Neural cell (in vitro differentiated cells): ENCODE results near the gene UNCX. TPM values are rescaled to one million over a fixed set of nuclear protein-coding genes. Genes with fewer than 3 reads are reported as not detected.

Source experiments
- H2AFZ ChIP-seq: fragments of 200-600, 300-800 bp; sonication (generic), shearing (Covaris generic); 2 replicates; pipeline ENCODE4 v1.6.0; 2014; ENCODE audit warnings: low read depth, mild to moderate bottlenecking, antibody characterized with exemption, low read length, moderate library complexity
- H3F3A ChIP-seq: fragments of 200-600 bp; shearing (Covaris generic); 2 replicates; pipeline ENCODE4 v1.6.1; 2016; ENCODE audit warnings: mild to moderate bottlenecking, moderate library complexity, mixed read lengths, antibody characterized with exemption, low read length; ENCODE audit not compliant: insufficient read depth, poor library complexity, severe bottlenecking
- H3K27ac ChIP-seq: fragments of 200-600, 300-800 bp; sonication (generic), shearing (Covaris generic); 2 replicates; pipeline ENCODE4 v1.5.1; 2014; ENCODE audit warnings: mild to moderate bottlenecking, low read length, moderate library complexity
- H3K27me3 ChIP-seq: fragments of 300-800, 200-600 bp; sonication (generic), shearing (Covaris generic); 2 replicates; pipeline ENCODE4 v1.6.0; 2014; ENCODE audit warnings: mild to moderate bottlenecking, low read depth, low read length, moderate library complexity; ENCODE audit not compliant: insufficient read depth
- H3K36me3 ChIP-seq: fragments of 300-800, 200-600 bp; sonication (generic), shearing (Covaris generic); 2 replicates; pipeline ENCODE4 v1.5.1; 2014; ENCODE audit warnings: mild to moderate bottlenecking, antibody characterized with exemption, low read length, moderate library complexity; ENCODE audit not compliant: insufficient read depth
- H3K4me2 ChIP-seq: fragments of 300-800, 200-600 bp; sonication (generic), shearing (Covaris generic); 2 replicates; pipeline ENCODE4 v1.6.0; 2014; ENCODE audit warnings: mild to moderate bottlenecking, low read length
- H3K4me3 ChIP-seq: fragments of 300-800, 200-600 bp; sonication (generic), shearing (Covaris generic); 2 replicates; pipeline ENCODE4 v1.5.1; 2014; ENCODE audit warnings: mild to moderate bottlenecking, low read length, moderate library complexity
- H3K79me2 ChIP-seq: fragments of 200-600 bp; shearing (Covaris generic); replicated peaks from 2 replicates; pipeline ENCODE4 v1.6.0; 2014; ENCODE audit warnings: mild to moderate bottlenecking, low read length, moderate library complexity; ENCODE audit not compliant: insufficient read depth
- H3K9ac ChIP-seq: fragments of 300-800, 200-600 bp; sonication (generic), shearing (Covaris generic); 2 replicates; pipeline ENCODE4 v1.6.1; 2016; ENCODE audit warnings: mild to moderate bottlenecking, low read length, mixed read lengths
- H3K9me2 ChIP-seq: fragments of 200-600 bp; shearing (Covaris generic); 2 replicates; pipeline ENCODE4 v1.6.1; 2016; ENCODE audit warnings: mild to moderate bottlenecking, low read length, mixed read lengths; ENCODE audit not compliant: insufficient read depth
- H3K9me3 ChIP-seq: fragments of 200-600, 300-800 bp; sonication (generic), shearing (Covaris generic); 2 replicates; pipeline ENCODE4 v1.6.1; 2016; ENCODE audit warnings: mild to moderate bottlenecking, mixed run types, low read length, moderate library complexity, mixed read lengths
- H4K20me1 ChIP-seq: fragments of 200-600 bp; shearing (Covaris generic); 2 replicates; pipeline ENCODE4 v1.6.1; 2016; ENCODE audit warnings: mild to moderate bottlenecking, mixed run types; ENCODE audit not compliant: insufficient read depth
- EP300 ChIP-seq: fragments of 450-650 bp; conservative IDR thresholded peaks from 2 replicates; pipeline ENCODE4 v1.6.1; 2014; ENCODE audit warnings: antibody characterized with exemption, mild to moderate bottlenecking, moderate library complexity; ENCODE audit not compliant: poor library complexity, severe bottlenecking
- EZH2 ChIP-seq: fragments of 200-600, 300-800 bp; shearing (Covaris generic), sonication (generic); IDR thresholded peaks from 2 replicates; pipeline ENCODE4 v1.6.1; 2014; ENCODE audit warnings: antibody characterized with exemption, low read length, borderline replicate concordance, mild to moderate bottlenecking; ENCODE audit not compliant: insufficient read depth, poor library complexity, severe bottlenecking
- MXI1 ChIP-seq: fragments of 450-650 bp; conservative IDR thresholded peaks from 2 replicates; pipeline ENCODE4 v1.6.1; 2014; ENCODE audit warnings: antibody characterized with exemption, mild to moderate bottlenecking; ENCODE audit not compliant: poor library complexity, severe bottlenecking
- POLR2AphosphoS5 ChIP-seq: IDR thresholded peaks from 2 replicates; pipeline ENCODE4 v1.6.1; 2012
- RAD21 ChIP-seq: fragments of 450-650 bp; conservative IDR thresholded peaks from 2 replicates; pipeline ENCODE4 v1.6.1; 2014; ENCODE audit warnings: antibody characterized with exemption, mild to moderate bottlenecking, moderate library complexity
- SMC3 ChIP-seq: fragments of 450-650 bp; conservative IDR thresholded peaks from 2 replicates; pipeline ENCODE4 v1.6.1; 2014; ENCODE audit warnings: antibody characterized with exemption, mild to moderate bottlenecking, moderate library complexity; ENCODE audit not compliant: poor library complexity
- TAF1 ChIP-seq: IDR thresholded peaks from 2 replicates; pipeline ENCODE4 v1.6.1; 2012; ENCODE audit warnings: low read depth
- polyA plus RNA-seq: library from polyadenylated mRNA; depleted of rRNA; stranded (reverse); fragments of >200 nt; gene quantifications from 2 replicates; pipeline ENCODE4 v1.2.3, GENCODE V29; 2014
- TF ChIP-seq, protein P1 (sequence below): IDR thresholded peaks from 2 replicates; pipeline ENCODE4 v1.6.1; 2012; ENCODE audit warnings: borderline replicate concordance
- TF ChIP-seq, protein P2 (sequence below): fragments of 450-650 bp; IDR thresholded peaks from 2 replicates; pipeline ENCODE4 v1.5.1; 2014; ENCODE audit warnings: antibody characterized with exemption, mild to moderate bottlenecking, moderate library complexity; ENCODE audit not compliant: poor library complexity, severe bottlenecking

Gene UNCX
- polyA plus RNA-seq, 1 donor from 2014 or later = 1.6 TPM

DNA sequence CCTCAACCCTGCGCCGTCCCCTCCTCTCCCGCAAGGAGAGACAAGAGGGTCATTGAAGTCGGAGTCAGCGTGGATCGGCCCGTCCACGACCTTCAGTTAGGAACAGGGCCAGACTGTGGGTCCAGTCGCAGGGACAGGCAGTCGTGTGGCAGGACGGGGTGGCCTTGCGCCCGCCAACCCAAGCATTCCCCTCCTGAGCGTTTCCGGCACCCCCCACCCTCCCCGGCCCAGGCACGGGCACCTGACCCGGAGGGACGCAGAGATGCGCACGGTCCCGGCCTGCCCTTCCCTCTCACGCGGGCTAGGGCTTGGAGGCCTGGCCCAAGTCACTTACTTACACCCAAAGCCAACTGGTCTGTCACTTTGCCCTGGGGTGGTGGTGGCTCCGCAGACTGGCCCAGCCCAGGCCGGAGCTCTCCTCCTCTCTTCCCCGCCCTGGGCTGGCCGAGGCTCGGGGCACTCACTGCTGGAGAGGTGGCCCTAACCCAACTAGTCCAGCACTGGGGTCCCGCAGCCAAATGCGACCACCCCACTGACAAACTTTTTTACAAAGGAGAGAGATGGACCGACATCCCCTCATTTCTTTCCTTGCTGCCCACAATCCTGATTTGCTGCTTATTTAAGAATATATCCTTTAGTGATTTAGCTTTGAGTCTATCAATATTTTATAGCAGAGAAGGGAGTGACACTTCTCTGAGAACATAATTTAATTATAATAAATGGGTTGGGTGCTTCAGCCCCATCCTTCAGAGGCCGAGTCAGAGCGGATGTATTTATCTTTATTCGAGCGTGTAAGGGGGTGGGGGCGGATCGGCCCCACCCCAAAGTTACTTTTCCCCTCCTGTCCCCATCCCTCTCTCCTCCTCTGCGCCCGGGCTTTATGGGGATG lies 1.2 kb upstream of the UNCX start:
- H3K27me3 ChIP-seq = peaks cover 82% of the 10 kb centered on the region
- no peak overlapping the region for H3K27ac ChIP-seq
- H3K9me3 ChIP-seq = no peaks in the 10 kb centered on the region
- no peaks in the 10 kb centered on the region for H4K20me1 ChIP-seq
- peaks cover 5% of the 10 kb centered on the region for H3F3A ChIP-seq
- H2AFZ ChIP-seq = no peak overlapping the region
- no peak overlapping the region for H3K9ac ChIP-seq
- peak; percentile 74 for TF ChIP-seq EZH2
- no peak for TF ChIP-seq MXI1
- no peak overlapping the region for H3K4me2 ChIP-seq
- H3K36me3 ChIP-seq = no peaks in the 10 kb centered on the region
- no peak overlapping the region for H3K4me3 ChIP-seq
- H3K9me2 ChIP-seq = no peaks in the 10 kb centered on the region
- no peaks in the 10 kb centered on the region for H3K79me2 ChIP-seq

GRCh38 chr7:1232103-1232466 lies 587 bp upstream of the UNCX start:
- no peaks in the 10 kb centered on the region for H3K79me2 ChIP-seq
- H3K36me3 ChIP-seq = no peaks in the 10 kb centered on the region
- H3K4me2 ChIP-seq = no peak overlapping the region
- TF ChIP-seq EZH2 = peak; percentile 92
- TF ChIP-seq SMC3 = no peak
- H3K27me3 ChIP-seq = peaks cover 79% of the 10 kb centered on the region
- no peak overlapping the region for H3K4me3 ChIP-seq
- H3K9ac ChIP-seq = no peak overlapping the region
- peaks cover 5% of the 10 kb centered on the region for H3F3A ChIP-seq
- no peak overlapping the region for H2AFZ ChIP-seq
- no peak overlapping the region for H3K27ac ChIP-seq
- H3K9me2 ChIP-seq = no peaks in the 10 kb centered on the region
- no peaks in the 10 kb centered on the region for H3K9me3 ChIP-seq
- no peaks in the 10 kb centered on the region for H4K20me1 ChIP-seq

DNA sequence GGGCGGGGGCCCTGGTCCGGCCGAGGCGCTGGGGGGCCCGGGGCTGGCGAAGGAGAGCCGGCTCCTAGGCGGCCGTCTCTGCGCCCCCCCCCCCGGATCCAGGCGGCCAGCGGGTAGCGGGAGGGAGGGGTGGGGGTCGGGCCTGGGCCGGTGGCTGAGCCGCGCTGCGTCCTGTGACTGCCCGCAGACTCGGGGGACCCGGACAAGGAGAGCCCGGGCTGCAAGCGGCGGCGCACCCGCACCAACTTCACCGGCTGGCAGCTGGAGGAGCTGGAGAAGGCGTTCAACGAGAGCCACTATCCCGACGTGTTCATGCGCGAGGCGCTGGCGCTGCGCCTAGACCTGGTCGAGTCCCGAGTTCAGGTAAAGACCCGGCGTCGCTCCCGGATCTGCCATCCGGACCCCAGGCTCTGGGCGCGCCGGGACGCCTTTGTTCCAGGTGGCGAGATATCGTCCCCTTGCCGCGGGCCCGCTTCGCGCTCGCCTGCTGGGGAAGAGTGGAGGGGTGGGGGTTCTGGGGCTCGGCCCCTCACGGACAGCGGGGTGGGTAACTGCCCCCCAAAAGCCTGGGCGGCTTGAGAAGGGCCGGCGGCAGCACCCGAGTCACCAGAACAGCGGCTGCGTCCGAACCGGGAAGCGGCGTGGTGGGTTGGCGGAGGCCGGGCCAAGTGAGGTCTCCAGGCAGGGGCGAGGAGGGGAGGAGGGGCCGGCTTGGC lies 819 bp downstream of the UNCX start:
- H3K9me3 ChIP-seq = no peaks in the 10 kb centered on the region
- no peak overlapping the region for H2AFZ ChIP-seq
- H3K9me2 ChIP-seq = no peaks in the 10 kb centered on the region
- H3K27ac ChIP-seq = no peak overlapping the region
- TF ChIP-seq SMC3 (no peak), EZH2 (peak; percentile 100), POLR2AphosphoS5 (peak; percentile 33), RAD21 (no peak), MXI1 (no peak), EP300 (no peak), TAF1 (no peak)
- TF ChIP-seq, protein P1, sequence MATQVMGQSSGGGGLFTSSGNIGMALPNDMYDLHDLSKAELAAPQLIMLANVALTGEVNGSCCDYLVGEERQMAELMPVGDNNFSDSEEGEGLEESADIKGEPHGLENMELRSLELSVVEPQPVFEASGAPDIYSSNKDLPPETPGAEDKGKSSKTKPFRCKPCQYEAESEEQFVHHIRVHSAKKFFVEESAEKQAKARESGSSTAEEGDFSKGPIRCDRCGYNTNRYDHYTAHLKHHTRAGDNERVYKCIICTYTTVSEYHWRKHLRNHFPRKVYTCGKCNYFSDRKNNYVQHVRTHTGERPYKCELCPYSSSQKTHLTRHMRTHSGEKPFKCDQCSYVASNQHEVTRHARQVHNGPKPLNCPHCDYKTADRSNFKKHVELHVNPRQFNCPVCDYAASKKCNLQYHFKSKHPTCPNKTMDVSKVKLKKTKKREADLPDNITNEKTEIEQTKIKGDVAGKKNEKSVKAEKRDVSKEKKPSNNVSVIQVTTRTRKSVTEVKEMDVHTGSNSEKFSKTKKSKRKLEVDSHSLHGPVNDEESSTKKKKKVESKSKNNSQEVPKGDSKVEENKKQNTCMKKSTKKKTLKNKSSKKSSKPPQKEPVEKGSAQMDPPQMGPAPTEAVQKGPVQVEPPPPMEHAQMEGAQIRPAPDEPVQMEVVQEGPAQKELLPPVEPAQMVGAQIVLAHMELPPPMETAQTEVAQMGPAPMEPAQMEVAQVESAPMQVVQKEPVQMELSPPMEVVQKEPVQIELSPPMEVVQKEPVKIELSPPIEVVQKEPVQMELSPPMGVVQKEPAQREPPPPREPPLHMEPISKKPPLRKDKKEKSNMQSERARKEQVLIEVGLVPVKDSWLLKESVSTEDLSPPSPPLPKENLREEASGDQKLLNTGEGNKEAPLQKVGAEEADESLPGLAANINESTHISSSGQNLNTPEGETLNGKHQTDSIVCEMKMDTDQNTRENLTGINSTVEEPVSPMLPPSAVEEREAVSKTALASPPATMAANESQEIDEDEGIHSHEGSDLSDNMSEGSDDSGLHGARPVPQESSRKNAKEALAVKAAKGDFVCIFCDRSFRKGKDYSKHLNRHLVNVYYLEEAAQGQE = no peak
- TF ChIP-seq, protein P2, sequence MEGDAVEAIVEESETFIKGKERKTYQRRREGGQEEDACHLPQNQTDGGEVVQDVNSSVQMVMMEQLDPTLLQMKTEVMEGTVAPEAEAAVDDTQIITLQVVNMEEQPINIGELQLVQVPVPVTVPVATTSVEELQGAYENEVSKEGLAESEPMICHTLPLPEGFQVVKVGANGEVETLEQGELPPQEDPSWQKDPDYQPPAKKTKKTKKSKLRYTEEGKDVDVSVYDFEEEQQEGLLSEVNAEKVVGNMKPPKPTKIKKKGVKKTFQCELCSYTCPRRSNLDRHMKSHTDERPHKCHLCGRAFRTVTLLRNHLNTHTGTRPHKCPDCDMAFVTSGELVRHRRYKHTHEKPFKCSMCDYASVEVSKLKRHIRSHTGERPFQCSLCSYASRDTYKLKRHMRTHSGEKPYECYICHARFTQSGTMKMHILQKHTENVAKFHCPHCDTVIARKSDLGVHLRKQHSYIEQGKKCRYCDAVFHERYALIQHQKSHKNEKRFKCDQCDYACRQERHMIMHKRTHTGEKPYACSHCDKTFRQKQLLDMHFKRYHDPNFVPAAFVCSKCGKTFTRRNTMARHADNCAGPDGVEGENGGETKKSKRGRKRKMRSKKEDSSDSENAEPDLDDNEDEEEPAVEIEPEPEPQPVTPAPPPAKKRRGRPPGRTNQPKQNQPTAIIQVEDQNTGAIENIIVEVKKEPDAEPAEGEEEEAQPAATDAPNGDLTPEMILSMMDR = no peak
- H3K36me3 ChIP-seq = no peaks in the 10 kb centered on the region
- no peak overlapping the region for H3K4me2 ChIP-seq
- H3K79me2 ChIP-seq = no peaks in the 10 kb centered on the region
- peaks cover 2% of the 10 kb centered on the region for H3F3A ChIP-seq
- no peaks in the 10 kb centered on the region for H4K20me1 ChIP-seq
- H3K9ac ChIP-seq = peak overlapping the region; percentile 26
- H3K27me3 ChIP-seq = peaks cover 79% of the 10 kb centered on the region
- peak overlapping the region; percentile 48 for H3K4me3 ChIP-seq
